ENCODE results near the gene RBM48.

DNA sequence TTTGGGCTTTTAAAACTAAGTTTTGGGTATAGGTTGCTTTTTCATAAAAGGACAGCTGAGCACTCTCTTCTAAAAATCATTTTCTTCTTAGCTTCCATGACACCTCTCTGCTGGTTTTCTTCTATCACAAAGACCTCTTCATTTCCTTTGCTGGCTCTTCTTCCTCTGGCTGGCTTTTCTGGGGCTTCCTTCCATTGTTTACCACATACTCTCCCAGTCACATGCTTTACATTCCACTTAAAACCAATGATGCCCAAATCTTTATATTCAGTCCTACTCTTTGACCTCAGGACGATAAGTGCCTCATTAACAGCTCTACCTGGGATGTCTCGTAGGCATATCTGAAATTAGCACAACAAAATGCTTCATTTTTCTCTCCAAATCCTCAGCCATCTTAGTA is 34.8 kb downstream of the RBM48 start:
- TF ChIP-seq, protein P1, sequence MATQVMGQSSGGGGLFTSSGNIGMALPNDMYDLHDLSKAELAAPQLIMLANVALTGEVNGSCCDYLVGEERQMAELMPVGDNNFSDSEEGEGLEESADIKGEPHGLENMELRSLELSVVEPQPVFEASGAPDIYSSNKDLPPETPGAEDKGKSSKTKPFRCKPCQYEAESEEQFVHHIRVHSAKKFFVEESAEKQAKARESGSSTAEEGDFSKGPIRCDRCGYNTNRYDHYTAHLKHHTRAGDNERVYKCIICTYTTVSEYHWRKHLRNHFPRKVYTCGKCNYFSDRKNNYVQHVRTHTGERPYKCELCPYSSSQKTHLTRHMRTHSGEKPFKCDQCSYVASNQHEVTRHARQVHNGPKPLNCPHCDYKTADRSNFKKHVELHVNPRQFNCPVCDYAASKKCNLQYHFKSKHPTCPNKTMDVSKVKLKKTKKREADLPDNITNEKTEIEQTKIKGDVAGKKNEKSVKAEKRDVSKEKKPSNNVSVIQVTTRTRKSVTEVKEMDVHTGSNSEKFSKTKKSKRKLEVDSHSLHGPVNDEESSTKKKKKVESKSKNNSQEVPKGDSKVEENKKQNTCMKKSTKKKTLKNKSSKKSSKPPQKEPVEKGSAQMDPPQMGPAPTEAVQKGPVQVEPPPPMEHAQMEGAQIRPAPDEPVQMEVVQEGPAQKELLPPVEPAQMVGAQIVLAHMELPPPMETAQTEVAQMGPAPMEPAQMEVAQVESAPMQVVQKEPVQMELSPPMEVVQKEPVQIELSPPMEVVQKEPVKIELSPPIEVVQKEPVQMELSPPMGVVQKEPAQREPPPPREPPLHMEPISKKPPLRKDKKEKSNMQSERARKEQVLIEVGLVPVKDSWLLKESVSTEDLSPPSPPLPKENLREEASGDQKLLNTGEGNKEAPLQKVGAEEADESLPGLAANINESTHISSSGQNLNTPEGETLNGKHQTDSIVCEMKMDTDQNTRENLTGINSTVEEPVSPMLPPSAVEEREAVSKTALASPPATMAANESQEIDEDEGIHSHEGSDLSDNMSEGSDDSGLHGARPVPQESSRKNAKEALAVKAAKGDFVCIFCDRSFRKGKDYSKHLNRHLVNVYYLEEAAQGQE (IDR thresholded peaks at IDR 0.05; ENCODE audit: insufficient read depth in 1 of 2, low read depth in 2 of 2, low read length in 2 of 2), result no peak
- TF ChIP-seq TAF1 (IDR thresholded peaks at IDR 0.05; ENCODE audit: borderline replicate concordance, insufficient read depth, low read length) (no peak), POLR2AphosphoS5 (IDR thresholded peaks at IDR 0.05; ENCODE audit: low read depth, low read length) (no peak), SIN3A (IDR thresholded peaks at IDR 0.05; ENCODE audit: borderline replicate concordance, insufficient read depth, low read length) (no peak)

All from PFSK-1 (cell line).